Measurements from ENCODE around the gene TPSG1.
"Not testable (repeated sequence)": the region's sequence is repeated elsewhere in the genome, so short reads cannot be mapped to it uniquely, and the experiment has no call there.

TPSG1 gene

GRCh38 chr16:1193825-1194581, 31.1 kb downstream of the TPSG1 start:
- no peak for FAIRE-seq

GRCh38 chr16:1193143-1193824, 31.8 kb downstream of the TPSG1 start:
- FAIRE-seq = no peak

GRCh38 chr16:1192384-1193073, 32.5 kb downstream of the TPSG1 start:
- no peak for FAIRE-seq

- FAIRE-seq = not testable (repeated sequence)
Measured at GRCh38 chr16:1190789-1191188, 34.3 kb downstream of the TPSG1 start.

- no peak for FAIRE-seq
Measured at GRCh38 chr16:1189455-1189854, 35.6 kb downstream of the TPSG1 start.

- FAIRE-seq = no peak
Measured at GRCh38 chr16:1188432-1189189, 36.5 kb downstream of the TPSG1 start.

GRCh38 chr16:1185460-1186207, 39.4 kb downstream of the TPSG1 start:
- FAIRE-seq = not testable (repeated sequence)

GRCh38 chr16:1184980-1185379, 40.1 kb downstream of the TPSG1 start:
- FAIRE-seq = no peak

- no peak for FAIRE-seq
Measured at GRCh38 chr16:1184156-1184868, 40.8 kb downstream of the TPSG1 start.

GRCh38 chr16:1182950-1183907, 41.8 kb downstream of the TPSG1 start:
- FAIRE-seq = no peak

- no peak for FAIRE-seq
Measured at GRCh38 chr16:1182316-1182671, 42.8 kb downstream of the TPSG1 start.

- FAIRE-seq = no peak
Measured at GRCh38 chr16:1181404-1182315, 43.4 kb downstream of the TPSG1 start.

- no peak for FAIRE-seq
Measured at GRCh38 chr16:1180549-1181403, 44.3 kb downstream of the TPSG1 start.

- FAIRE-seq = no peak
Measured at GRCh38 chr16:1178295-1178910, 46.7 kb downstream of the TPSG1 start.

GRCh38 chr16:1177750-1178149, 47.3 kb downstream of the TPSG1 start:
- FAIRE-seq = no peak

- no peak for FAIRE-seq
Measured at GRCh38 chr16:1177053-1177452, 48.0 kb downstream of the TPSG1 start.

- FAIRE-seq = no peak
Measured at GRCh38 chr16:1176280-1176897, 48.7 kb downstream of the TPSG1 start.

Data from endometrium (tissue), 2 donors.